Gastrocnemius medialis (tissue), 4 donors: ENCODE data around the gene GPC6.

Source experiments
- CTCF ChIP-seq, 5 experiments: fragments of 450-650 bp in 3 of 5; fragments of 200-600 bp in 2 of 5; sonication (generic) in 2 of 5; IDR thresholded peaks in 4 of 5; conservative IDR thresholded peaks in 1 of 5; 1 replicate in 4 of 5; 2 replicates in 1 of 5; pipeline ENCODE4 v1.5.1; 2016 to 2019; ENCODE audit warnings: antibody characterized with exemption in 5 of 5, mild to moderate bottlenecking in 3 of 5, moderate library complexity in 3 of 5
- POLR2A ChIP-seq, 2 donors: fragments of 450-650 bp; IDR thresholded peaks; one replicate each; pipeline ENCODE4 v1.6.1; 2017; ENCODE audit warnings: antibody characterized with exemption in 2 of 2, mild to moderate bottlenecking in 2 of 2, moderate library complexity in 2 of 2

DNA sequence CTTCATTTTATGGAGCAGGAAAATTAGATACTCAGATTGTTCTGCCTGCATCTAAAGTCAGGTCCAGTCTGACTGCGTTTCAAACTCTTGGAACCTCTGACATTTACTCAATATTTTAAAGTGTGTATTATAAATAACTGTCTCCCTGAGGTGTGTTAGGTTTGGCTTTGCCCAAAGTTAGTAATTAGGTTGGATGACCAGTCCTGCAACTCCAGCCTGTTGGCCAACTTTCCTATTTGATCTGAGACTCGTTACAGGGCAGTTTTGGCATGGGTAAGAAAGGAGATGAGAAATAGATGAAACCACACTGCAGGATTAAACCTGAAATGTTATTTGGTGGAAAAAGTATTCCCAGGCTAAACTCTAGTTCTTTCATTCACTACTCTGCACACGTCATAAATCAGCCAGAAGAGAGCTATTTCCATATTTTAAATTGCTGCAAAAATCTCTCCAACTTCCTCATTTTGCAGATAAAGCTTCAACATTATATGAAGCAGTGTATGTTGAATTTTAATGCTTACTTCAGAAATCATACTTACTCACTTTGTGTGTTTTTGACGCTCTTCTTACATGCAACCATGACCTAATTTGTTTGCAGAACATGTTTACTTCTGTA, 895.8 kb downstream of the GPC6 start:
- TF ChIP-seq POLR2A (IDR thresholded peaks at IDR 0.05) (no peak), CTCF (IDR thresholded peaks at IDR 0.05 in 4 of 5, conservative IDR thresholded peaks at IDR 0.05 in 1 of 5) (no peak)
